Smooth muscle cell (in vitro differentiated cells): ENCODE data around the gene AUTS2. TPM values are rescaled to one million over a fixed set of nuclear protein-coding genes. Genes with fewer than 3 reads are reported as not detected.

Experiments used
- DNase-seq: peaks from one replicate; lab custom pipeline; 2025; ENCODE audit not compliant: unreplicated experiment; lab: John Stamatoyannopoulos, UW
- H2AFZ ChIP-seq: fragments of 200-600 bp; sonication (generic); 2 replicates; pipeline ENCODE4 v1.6.0; 2016; ENCODE audit warnings: antibody characterized with exemption, low read depth, mild to moderate bottlenecking
- H3F3A ChIP-seq: fragments of 200-600 bp; sonication (generic); 2 replicates; pipeline ENCODE4 v1.6.0; 2017; ENCODE audit warnings: antibody characterized with exemption, low read depth
- H3K27ac ChIP-seq: fragments of 200-600 bp; sonication (generic); 2 replicates; pipeline ENCODE4 v1.5.1; 2016; ENCODE audit warnings: low read depth, mild to moderate bottlenecking
- H3K27me3 ChIP-seq: fragments of 200-600 bp; sonication (generic); 2 replicates; pipeline ENCODE4 v1.6.1; 2016; ENCODE audit warnings: low read depth, mild to moderate bottlenecking
- H3K36me3 ChIP-seq: fragments of 200-600 bp; sonication (generic); 2 replicates; pipeline ENCODE4 v1.5.1; 2016; ENCODE audit warnings: low read depth
- H3K4me1 ChIP-seq: fragments of 200-600 bp; sonication (generic); 2 replicates; pipeline ENCODE4 v1.5.1; 2016; ENCODE audit warnings: low read depth
- H3K4me2 ChIP-seq: fragments of 200-600 bp; sonication (generic); 2 replicates; pipeline ENCODE4 v1.6.0; 2016; ENCODE audit warnings: mild to moderate bottlenecking
- H3K4me3 ChIP-seq: fragments of 200-600 bp; sonication (generic); 2 replicates; pipeline ENCODE4 v1.5.1; 2016; ENCODE audit warnings: mild to moderate bottlenecking
- H3K79me2 ChIP-seq: fragments of 200-600 bp; sonication (generic); 2 replicates; pipeline ENCODE4 v1.6.0; 2016; ENCODE audit warnings: low read depth, mild to moderate bottlenecking
- H3K9ac ChIP-seq: fragments of 200-600 bp; sonication (generic); 2 replicates; pipeline ENCODE4 v1.6.0; 2016; ENCODE audit warnings: low read depth
- H3K9me3 ChIP-seq: fragments of 200-600 bp; sonication (generic); replicated peaks from 2 replicates; pipeline ENCODE4 v1.5.1; 2016; ENCODE audit warnings: low read depth
- H4K20me1 ChIP-seq: fragments of 200-600 bp; sonication (generic); 2 replicates; pipeline ENCODE4 v1.6.0; 2016; ENCODE audit warnings: low read depth
- CTCF ChIP-seq: fragments of 200-600 bp; sonication (generic); IDR thresholded peaks from 2 replicates; pipeline ENCODE4 v1.5.1; 2017; ENCODE audit warnings: borderline replicate concordance, mild to moderate bottlenecking, antibody characterized with exemption; ENCODE audit not compliant: insufficient read depth, poor library complexity, severe bottlenecking
- WGBS: methylation state at CpG from one replicate; pipeline ENCODE4 v1.1.7; 2016; ENCODE audit warnings: low lambda C conversion rate; 5-methylcytosine and 5-hydroxymethylcytosine counted together
- polyA plus RNA-seq: library from polyadenylated mRNA; unstranded; fragments of >200 nt; fragmentation: Nextera tagmentation; extraction: Ambion mirVana; gene quantifications from 2 replicates; pipeline ENCODE4 v1.2.1, GENCODE V29; 2016
- total RNA-seq: library from RNA; depleted of rRNA; stranded (reverse); fragments of >200 nt; gene quantifications from 2 replicates; pipeline ENCODE4 v1.2.3, GENCODE V29; 2014

AUTS2 gene
- total and polyA plus RNA-seq, 2 experiments from 2014 or later = 6.5 to 8.6 TPM

- Histone ChIP-seq H3K4me3 (no peak overlapping the region), H3K4me1 (peaks cover 41% of the 10 kb centered on the region), H3K36me3 (no peaks in the 10 kb centered on the region), H3K9me3 (no peaks in the 10 kb centered on the region), H2AFZ (no peak overlapping the region), H3F3A (no peaks in the 10 kb centered on the region), H3K79me2 (no peaks in the 10 kb centered on the region), H3K4me2 (no peak overlapping the region), H3K9ac (no peak overlapping the region), H3K27me3 (peaks cover 32% of the 10 kb centered on the region), H4K20me1 (no peaks in the 10 kb centered on the region), H3K27ac (no peak overlapping the region)
- no peak for DNase-seq
- no peak for TF ChIP-seq CTCF
- 90% methylated on average over 3 of the region's 3 CpGs for WGBS
Observed at GRCh38 chr7:70616821-70617220, 1018.5 kb downstream of the AUTS2 start.

GRCh38 chr7:70618020-70618551 is 1019.8 kb downstream of the AUTS2 start:
- WGBS = 89% methylated on average over 10 of the region's 10 CpGs
- Histone ChIP-seq H2AFZ (no peak overlapping the region), H3K4me3 (no peak overlapping the region), H3K9ac (no peak overlapping the region), H3K79me2 (no peaks in the 10 kb centered on the region), H3K27ac (no peak overlapping the region), H3K27me3 (peaks cover 32% of the 10 kb centered on the region), H3K4me2 (no peak overlapping the region), H3K36me3 (no peaks in the 10 kb centered on the region), H4K20me1 (no peaks in the 10 kb centered on the region), H3K9me3 (no peaks in the 10 kb centered on the region), H3K4me1 (peaks cover 41% of the 10 kb centered on the region), H3F3A (no peaks in the 10 kb centered on the region)
- TF ChIP-seq CTCF = no peak
- no peak for DNase-seq

GRCh38 chr7:70619130-70619529 is 1020.9 kb downstream of the AUTS2 start:
- 47% methylated on average over 12 of the region's 12 CpGs for WGBS

More at GRCh38 chr7:70619130-70619529, 1020.9 kb downstream of the AUTS2 start:
- no peaks in the 10 kb centered on the region for H3K36me3 ChIP-seq
- no peak overlapping the region for H3K27ac ChIP-seq
- H3K9me3 ChIP-seq = no peaks in the 10 kb centered on the region
- no peaks in the 10 kb centered on the region for H3F3A ChIP-seq
- DNase-seq = no peak
- no peak for TF ChIP-seq CTCF
- no peak overlapping the region for H3K4me3 ChIP-seq
- no peak overlapping the region for H3K9ac ChIP-seq
- peaks cover 30% of the 10 kb centered on the region for H3K4me1 ChIP-seq
- H3K27me3 ChIP-seq = peaks cover 32% of the 10 kb centered on the region
- no peaks in the 10 kb centered on the region for H4K20me1 ChIP-seq
- H3K79me2 ChIP-seq = no peaks in the 10 kb centered on the region
- H3K4me2 ChIP-seq = no peak overlapping the region
- H2AFZ ChIP-seq = no peak overlapping the region
